Prostate gland (tissue), 2 donors: ENCODE results near the gene ZHX3.

Experiments used
- POLR2A ChIP-seq: fragments of 450-650 bp; IDR thresholded peaks from one replicate; pipeline ENCODE4 v1.6.1; 2016; ENCODE audit warnings: antibody characterized with exemption, mild to moderate bottlenecking
- POLR2AphosphoS5 ChIP-seq: sonication (generic); formaldehyde crosslinking; IDR thresholded peaks from one replicate; pipeline ENCODE4 v1.6.1; 2017; ENCODE audit warnings: antibody characterized with exemption
- TF ChIP-seq, protein P1 (sequence below), 4 experiments: fragments of 200-600 bp in 2 of 4; fragments of 450-650 bp in 2 of 4; sonication (generic) in 2 of 4; IDR thresholded peaks; 1 replicate in 3 of 4; 2 replicates in 1 of 4; pipeline ENCODE4 v1.5.1; 2016 to 2019; ENCODE audit warnings: antibody characterized with exemption in 4 of 4, mild to moderate bottlenecking in 2 of 4, moderate library complexity in 2 of 4

- TF ChIP-seq, protein P1, sequence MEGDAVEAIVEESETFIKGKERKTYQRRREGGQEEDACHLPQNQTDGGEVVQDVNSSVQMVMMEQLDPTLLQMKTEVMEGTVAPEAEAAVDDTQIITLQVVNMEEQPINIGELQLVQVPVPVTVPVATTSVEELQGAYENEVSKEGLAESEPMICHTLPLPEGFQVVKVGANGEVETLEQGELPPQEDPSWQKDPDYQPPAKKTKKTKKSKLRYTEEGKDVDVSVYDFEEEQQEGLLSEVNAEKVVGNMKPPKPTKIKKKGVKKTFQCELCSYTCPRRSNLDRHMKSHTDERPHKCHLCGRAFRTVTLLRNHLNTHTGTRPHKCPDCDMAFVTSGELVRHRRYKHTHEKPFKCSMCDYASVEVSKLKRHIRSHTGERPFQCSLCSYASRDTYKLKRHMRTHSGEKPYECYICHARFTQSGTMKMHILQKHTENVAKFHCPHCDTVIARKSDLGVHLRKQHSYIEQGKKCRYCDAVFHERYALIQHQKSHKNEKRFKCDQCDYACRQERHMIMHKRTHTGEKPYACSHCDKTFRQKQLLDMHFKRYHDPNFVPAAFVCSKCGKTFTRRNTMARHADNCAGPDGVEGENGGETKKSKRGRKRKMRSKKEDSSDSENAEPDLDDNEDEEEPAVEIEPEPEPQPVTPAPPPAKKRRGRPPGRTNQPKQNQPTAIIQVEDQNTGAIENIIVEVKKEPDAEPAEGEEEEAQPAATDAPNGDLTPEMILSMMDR (IDR thresholded peaks at IDR 0.05) = no peak
- TF ChIP-seq POLR2A (no peak), POLR2AphosphoS5 (no peak)
Measured at GRCh38 chr20:41225091-41225490, 92.4 kb downstream of the ZHX3 start.
